ENCODE results near the gene MCU.

GRCh38 chr10:72742797-72743196, 50.9 kb downstream of the MCU start:
- TF ChIP-seq CTCF (IDR thresholded peaks at IDR 0.05), result no peak
- TF ChIP-seq POLR2A (IDR thresholded peaks at IDR 0.05), result no peak
